B cell (primary cell): Measurements from ENCODE around the gene ZCCHC24.

ENCODE experiments used
- CTCF ChIP-seq: fragments of 200-600 bp; IDR thresholded peaks from one replicate; pipeline ENCODE4 v1.8.0; 2022; ENCODE audit warnings: antibody characterized with exemption, mild to moderate bottlenecking
- EZH2 ChIP-seq: IDR thresholded peaks from 2 replicates; pipeline ENCODE4 v1.6.1; 2012; ENCODE audit warnings: borderline replicate concordance, low read depth, mild to moderate bottlenecking, moderate library complexity, low read length; ENCODE audit not compliant: insufficient read depth, poor library complexity, severe bottlenecking

GRCh38 chr10:79427965-79428364, 17.5 kb downstream of the ZCCHC24 start:
- no peak for TF ChIP-seq EZH2
- TF ChIP-seq CTCF: no peak
